Measurements from ENCODE around the gene CCDC57. TPM values are rescaled to one million over a fixed set of nuclear protein-coding genes. Genes with fewer than 3 reads are reported as not detected.

Gene CCDC57
- total RNA-seq, 4 donors from 2014 or later: 8.8 to 31.5 (median 17.1) TPM

- TF ChIP-seq, protein P1, sequence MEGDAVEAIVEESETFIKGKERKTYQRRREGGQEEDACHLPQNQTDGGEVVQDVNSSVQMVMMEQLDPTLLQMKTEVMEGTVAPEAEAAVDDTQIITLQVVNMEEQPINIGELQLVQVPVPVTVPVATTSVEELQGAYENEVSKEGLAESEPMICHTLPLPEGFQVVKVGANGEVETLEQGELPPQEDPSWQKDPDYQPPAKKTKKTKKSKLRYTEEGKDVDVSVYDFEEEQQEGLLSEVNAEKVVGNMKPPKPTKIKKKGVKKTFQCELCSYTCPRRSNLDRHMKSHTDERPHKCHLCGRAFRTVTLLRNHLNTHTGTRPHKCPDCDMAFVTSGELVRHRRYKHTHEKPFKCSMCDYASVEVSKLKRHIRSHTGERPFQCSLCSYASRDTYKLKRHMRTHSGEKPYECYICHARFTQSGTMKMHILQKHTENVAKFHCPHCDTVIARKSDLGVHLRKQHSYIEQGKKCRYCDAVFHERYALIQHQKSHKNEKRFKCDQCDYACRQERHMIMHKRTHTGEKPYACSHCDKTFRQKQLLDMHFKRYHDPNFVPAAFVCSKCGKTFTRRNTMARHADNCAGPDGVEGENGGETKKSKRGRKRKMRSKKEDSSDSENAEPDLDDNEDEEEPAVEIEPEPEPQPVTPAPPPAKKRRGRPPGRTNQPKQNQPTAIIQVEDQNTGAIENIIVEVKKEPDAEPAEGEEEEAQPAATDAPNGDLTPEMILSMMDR (IDR thresholded peaks at IDR 0.05; ENCODE audit: low read depth): no peak
Measured at GRCh38 chr17:82161216-82161615, 51.4 kb downstream of the CCDC57 start.

- TF ChIP-seq, protein P1 (IDR thresholded peaks at IDR 0.05; ENCODE audit: low read depth): no peak
Measured at GRCh38 chr17:82160075-82160474, 52.6 kb downstream of the CCDC57 start.

DNA sequence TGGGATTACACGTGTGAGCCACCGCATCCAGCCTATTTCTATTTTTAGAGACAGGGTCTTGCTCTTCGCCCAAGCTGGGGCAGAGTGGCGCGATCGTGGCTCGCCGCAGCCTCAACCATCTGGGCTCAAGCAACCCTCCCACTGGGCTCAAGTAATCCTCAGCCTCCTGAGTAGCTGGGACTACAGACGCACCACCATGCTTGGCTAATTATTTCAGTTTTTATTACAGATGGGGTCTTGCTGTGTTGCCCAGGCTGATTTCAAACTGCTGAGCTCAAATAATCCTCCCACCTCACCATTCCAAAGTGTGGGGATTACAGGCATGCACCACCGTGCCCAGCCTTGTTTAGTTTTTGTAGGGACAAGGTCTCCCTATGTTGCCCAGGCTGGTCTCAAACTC is 53.8 kb downstream of the CCDC57 start:
- TF ChIP-seq, protein P1 (IDR thresholded peaks at IDR 0.05; ENCODE audit: low read depth): no peak

GRCh38 chr17:82157046-82158035 is 55.3 kb downstream of the CCDC57 start:
- TF ChIP-seq, protein P1 (IDR thresholded peaks at IDR 0.05; ENCODE audit: low read depth): no peak

- TF ChIP-seq, protein P1 (IDR thresholded peaks at IDR 0.05; ENCODE audit: low read depth): no peak
Measured at GRCh38 chr17:82156284-82156925, 56.2 kb downstream of the CCDC57 start.

DNA sequence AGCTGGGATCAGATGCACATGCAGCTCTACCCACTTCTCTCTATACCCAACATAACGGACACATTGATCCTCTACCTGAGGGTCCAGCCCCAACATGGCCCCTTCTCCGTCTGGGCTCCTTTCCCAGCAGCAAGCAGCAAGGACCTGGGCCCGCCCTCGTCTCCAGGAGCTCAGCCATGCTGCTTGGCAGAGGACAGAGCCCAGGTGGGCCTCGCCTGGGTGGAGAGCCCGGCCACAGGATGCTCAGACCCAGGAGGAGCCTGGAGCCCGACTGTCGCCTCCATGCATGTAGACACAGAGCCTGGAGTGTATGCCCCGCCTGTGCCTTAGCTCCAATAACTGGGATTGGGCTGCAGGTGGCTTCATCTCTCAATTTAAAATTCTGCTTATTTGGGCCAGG is 57.0 kb downstream of the CCDC57 start:
- TF ChIP-seq, protein P1 (IDR thresholded peaks at IDR 0.05; ENCODE audit: low read depth): no peak

- TF ChIP-seq, protein P1 (IDR thresholded peaks at IDR 0.05; ENCODE audit: low read depth): no peak
Measured at GRCh38 chr17:82154881-82155331, 57.7 kb downstream of the CCDC57 start.
